Gastrocnemius medialis (tissue), 4 donors: ENCODE data around the gene MRPL18.

Experiments used
- POLR2A ChIP-seq, 2 donors: fragments of 450-650 bp; IDR thresholded peaks; one replicate each; pipeline ENCODE4 v1.6.1; 2017; ENCODE audit warnings: antibody characterized with exemption in 2 of 2, mild to moderate bottlenecking in 2 of 2, moderate library complexity in 2 of 2
- TF ChIP-seq, protein P1 (sequence below), 5 experiments: fragments of 450-650 bp in 3 of 5; fragments of 200-600 bp in 2 of 5; sonication (generic) in 2 of 5; IDR thresholded peaks in 4 of 5; conservative IDR thresholded peaks in 1 of 5; 1 replicate in 4 of 5; 2 replicates in 1 of 5; pipeline ENCODE4 v1.5.1; 2016 to 2019; ENCODE audit warnings: antibody characterized with exemption in 5 of 5, mild to moderate bottlenecking in 3 of 5, moderate library complexity in 3 of 5

DNA sequence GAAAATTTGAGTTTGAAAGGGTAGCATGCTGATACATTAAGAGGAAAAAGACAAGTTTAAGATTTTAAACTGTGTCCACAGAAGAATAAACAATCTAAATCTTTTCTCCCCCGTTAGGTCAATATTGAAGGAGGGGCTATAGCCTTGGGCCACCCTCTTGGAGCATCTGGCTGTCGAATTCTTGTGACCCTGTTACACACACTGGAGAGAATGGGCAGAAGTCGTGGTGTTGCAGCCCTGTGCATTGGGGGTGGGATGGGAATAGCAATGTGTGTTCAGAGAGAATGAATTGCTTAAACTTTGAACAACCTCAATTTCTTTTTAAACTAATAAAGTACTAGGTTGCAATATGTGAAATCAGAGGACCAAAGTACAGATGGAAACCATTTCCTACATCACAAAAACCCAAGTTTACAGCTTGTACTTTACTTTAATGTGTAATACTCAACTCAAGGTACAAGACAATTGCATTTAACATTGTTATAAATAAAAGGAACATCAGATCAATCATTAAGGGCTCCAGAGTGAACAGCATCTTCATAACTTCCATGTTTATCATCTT is 11.6 kb upstream of the MRPL18 start:
- TF ChIP-seq, protein P1, sequence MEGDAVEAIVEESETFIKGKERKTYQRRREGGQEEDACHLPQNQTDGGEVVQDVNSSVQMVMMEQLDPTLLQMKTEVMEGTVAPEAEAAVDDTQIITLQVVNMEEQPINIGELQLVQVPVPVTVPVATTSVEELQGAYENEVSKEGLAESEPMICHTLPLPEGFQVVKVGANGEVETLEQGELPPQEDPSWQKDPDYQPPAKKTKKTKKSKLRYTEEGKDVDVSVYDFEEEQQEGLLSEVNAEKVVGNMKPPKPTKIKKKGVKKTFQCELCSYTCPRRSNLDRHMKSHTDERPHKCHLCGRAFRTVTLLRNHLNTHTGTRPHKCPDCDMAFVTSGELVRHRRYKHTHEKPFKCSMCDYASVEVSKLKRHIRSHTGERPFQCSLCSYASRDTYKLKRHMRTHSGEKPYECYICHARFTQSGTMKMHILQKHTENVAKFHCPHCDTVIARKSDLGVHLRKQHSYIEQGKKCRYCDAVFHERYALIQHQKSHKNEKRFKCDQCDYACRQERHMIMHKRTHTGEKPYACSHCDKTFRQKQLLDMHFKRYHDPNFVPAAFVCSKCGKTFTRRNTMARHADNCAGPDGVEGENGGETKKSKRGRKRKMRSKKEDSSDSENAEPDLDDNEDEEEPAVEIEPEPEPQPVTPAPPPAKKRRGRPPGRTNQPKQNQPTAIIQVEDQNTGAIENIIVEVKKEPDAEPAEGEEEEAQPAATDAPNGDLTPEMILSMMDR (IDR thresholded peaks at IDR 0.05 in 4 of 5, conservative IDR thresholded peaks at IDR 0.05 in 1 of 5): no peak
- no peak for TF ChIP-seq POLR2A (IDR thresholded peaks at IDR 0.05)
